Astrocyte (in vitro differentiated cells and primary cell): ENCODE measurements around the gene WDR1. TPM values are rescaled to one million over a fixed set of nuclear protein-coding genes. Genes with fewer than 3 reads are reported as not detected.
A peak's percentile ranks its signal among the peaks of the same experiment; 100 is the strongest.

Experiments used
- DNase-seq: peaks from one replicate; pipeline ENCODE4 v3.0.0-alpha.2; 2010; ENCODE audit warnings: low read depth
- FAIRE-seq: peaks from 2 replicates; lab custom pipeline; 2011; peaks lifted over from hg19 to GRCh38; lab: Jason Lieb, UNC
- H2AFZ ChIP-seq: 2 replicates; pipeline ENCODE4 v1.6.0; 2012; ENCODE audit warnings: low read depth, low read length, inconsistent platforms
- H3K27ac ChIP-seq: 2 replicates; pipeline ENCODE4 v1.5.1; 2011; ENCODE audit warnings: low read depth, low read length, inconsistent platforms
- H3K27me3 ChIP-seq: 2 replicates; pipeline ENCODE4 v1.6.0; 2011; ENCODE audit warnings: low read length, inconsistent platforms; ENCODE audit not compliant: insufficient read depth
- H3K36me3 ChIP-seq: 2 replicates; pipeline ENCODE4 v1.5.1; 2011; ENCODE audit warnings: low read length, inconsistent platforms; ENCODE audit not compliant: insufficient read depth
- H3K4me1 ChIP-seq: 2 replicates; pipeline ENCODE4 v1.5.1; 2011; ENCODE audit warnings: low read length, inconsistent platforms; ENCODE audit not compliant: insufficient read depth
- H3K4me2 ChIP-seq: 2 replicates; pipeline ENCODE4 v1.6.0; 2012; ENCODE audit warnings: low read length, inconsistent platforms
- H3K4me3 ChIP-seq: 2 replicates; pipeline ENCODE4 v1.5.1; 2011; ENCODE audit warnings: low read depth, mild to moderate bottlenecking, low read length, inconsistent platforms; ENCODE audit not compliant: insufficient read depth
- H3K79me2 ChIP-seq: 2 replicates; pipeline ENCODE4 v1.6.0; 2012; ENCODE audit warnings: mild to moderate bottlenecking, low read length, inconsistent platforms; ENCODE audit not compliant: insufficient read depth
- H3K9ac ChIP-seq: 2 replicates; pipeline ENCODE4 v1.6.0; 2012; ENCODE audit warnings: mild to moderate bottlenecking, low read length, inconsistent platforms
- H3K9me3 ChIP-seq: 2 replicates; pipeline ENCODE4 v1.5.1; 2012; ENCODE audit warnings: low read depth, mild to moderate bottlenecking, low read length, inconsistent platforms; ENCODE audit not compliant: insufficient read depth
- H4K20me1 ChIP-seq: 2 replicates; pipeline ENCODE4 v1.6.0; 2012; ENCODE audit warnings: low read length, inconsistent platforms; ENCODE audit not compliant: insufficient read depth
- H3K27ac Mint-ChIP-seq: one replicate; pipeline ENCODE4 v1.8.0; 2021; ENCODE audit warnings: mild to moderate bottlenecking, mixed read lengths; ENCODE audit not compliant: unreplicated experiment
- H3K27me3 Mint-ChIP-seq: one replicate; pipeline ENCODE4 v1.8.0; 2021; ENCODE audit warnings: low read depth, mixed read lengths; ENCODE audit not compliant: unreplicated experiment
- H3K36me3 Mint-ChIP-seq: one replicate; pipeline ENCODE4 v1.8.0; 2021; ENCODE audit warnings: low read depth, mixed read lengths; ENCODE audit not compliant: unreplicated experiment
- H3K4me1 Mint-ChIP-seq: one replicate; pipeline ENCODE4 v1.8.0; 2021; ENCODE audit warnings: low read depth, mixed read lengths; ENCODE audit not compliant: unreplicated experiment
- H3K4me3 Mint-ChIP-seq: one replicate; pipeline ENCODE4 v1.8.0; 2021; ENCODE audit warnings: mild to moderate bottlenecking, moderate library complexity, mixed read lengths; ENCODE audit not compliant: unreplicated experiment
- H3K9me3 Mint-ChIP-seq: one replicate; pipeline ENCODE4 v1.8.0; 2021; ENCODE audit warnings: mild to moderate bottlenecking, mixed read lengths; ENCODE audit not compliant: unreplicated experiment
- CTCF ChIP-seq: IDR thresholded peaks from 2 replicates; pipeline ENCODE4 v1.5.1; 2011; ENCODE audit warnings: low read depth, mild to moderate bottlenecking, inconsistent platforms, low read length, moderate library complexity; ENCODE audit not compliant: insufficient read depth
- EZH2 ChIP-seq: IDR thresholded peaks from 2 replicates; pipeline ENCODE4 v1.6.1; 2012; ENCODE audit warnings: mild to moderate bottlenecking, low read length, inconsistent platforms; ENCODE audit not compliant: insufficient read depth
- total RNA-seq: library from RNA; stranded (reverse); gene quantifications from 2 replicates; pipeline ENCODE4 v1.2.1, GENCODE V29; 2021

The WDR1 gene
- total RNA-seq, 1 donor from 2014 or later: 620 TPM

- DNase-seq (no peak), FAIRE-seq (no peak)
- no peaks in the 10 kb centered on the region for H4K20me1 ChIP-seq
- no peaks in the 10 kb centered on the region for H3K36me3 ChIP-seq
- no peak overlapping the region for H2AFZ ChIP-seq
- no peaks in the 10 kb centered on the region for H3K79me2 ChIP-seq
- H3K27me3 ChIP-seq: no peaks in the 10 kb centered on the region
- H3K9me3 ChIP-seq: no peaks in the 10 kb centered on the region
- no peak for TF ChIP-seq EZH2
- no peak for TF ChIP-seq CTCF
- H3K4me1 ChIP-seq: peaks cover 9% of the 10 kb centered on the region
- H3K27ac Mint-ChIP-seq: no peak overlapping the region
- no peak overlapping the region for H3K4me3 ChIP-seq
- H3K4me2 ChIP-seq: peak overlapping the region; percentile 48
- H3K27ac ChIP-seq: no peak overlapping the region
- no peak overlapping the region for H3K9ac ChIP-seq
- peaks cover 8% of the 10 kb centered on the region for H3K27me3 Mint-ChIP-seq
- H3K4me3 Mint-ChIP-seq: no peak overlapping the region
- H3K36me3 Mint-ChIP-seq: no peaks in the 10 kb centered on the region
- no peaks in the 10 kb centered on the region for H3K9me3 Mint-ChIP-seq
- peaks cover 19% of the 10 kb centered on the region for H3K4me1 Mint-ChIP-seq
Measured at GRCh38 chr4:10124167-10124930, 7.8 kb upstream of the WDR1 start.

DNA sequence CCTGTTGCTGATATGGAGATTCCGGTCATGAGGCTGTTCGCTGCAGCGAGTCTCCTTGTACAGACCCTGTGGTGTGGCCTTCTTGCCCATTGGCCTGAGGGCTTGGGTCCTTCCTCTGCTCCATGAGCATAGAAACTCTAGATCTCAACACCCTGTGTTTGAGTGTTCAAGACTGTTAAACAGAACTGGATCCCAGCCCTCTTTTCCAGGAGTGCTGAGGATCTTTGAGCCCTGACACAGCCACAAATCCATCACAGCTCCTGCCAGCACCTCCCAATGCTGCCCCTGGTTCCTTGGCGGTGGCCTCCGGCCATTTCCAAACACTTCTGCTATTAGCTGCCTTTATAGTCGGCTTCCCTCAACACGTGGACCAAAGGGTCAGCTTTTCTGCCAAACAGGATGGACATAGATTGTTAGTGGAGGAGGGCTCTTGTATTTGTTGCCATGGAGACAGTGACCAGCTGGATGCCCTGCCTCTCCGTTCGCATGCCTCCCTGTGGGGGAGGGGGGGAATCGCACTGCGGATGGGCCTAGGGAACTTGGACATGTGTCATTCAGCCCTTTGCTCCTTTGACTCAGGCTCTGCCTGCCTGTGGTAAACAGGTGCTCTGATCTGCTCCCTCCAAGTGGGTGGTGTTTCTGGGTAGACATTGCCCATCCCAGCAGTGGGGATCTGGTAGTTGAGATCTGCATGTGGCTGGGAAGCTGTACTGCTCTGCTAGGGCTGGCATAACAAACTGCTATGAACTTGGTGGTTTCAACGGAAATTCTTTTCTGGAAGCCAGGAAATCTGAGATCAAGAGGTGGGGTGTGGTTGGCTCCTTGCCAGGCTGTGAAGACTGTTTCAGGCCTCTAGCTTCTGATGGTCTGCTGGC lies 6.9 kb upstream of the WDR1 start:
- TF ChIP-seq CTCF (no peak), EZH2 (no peak)
- H3K36me3 Mint-ChIP-seq: no peaks in the 10 kb centered on the region
- FAIRE-seq (no peak), DNase-seq (no peak)
- Histone ChIP-seq H2AFZ (no peak overlapping the region), H3K27me3 (no peaks in the 10 kb centered on the region), H3K79me2 (no peaks in the 10 kb centered on the region), H3K9me3 (no peaks in the 10 kb centered on the region), H3K4me2 (peak overlapping the region; percentile 48), H3K27ac (no peak overlapping the region), H4K20me1 (no peaks in the 10 kb centered on the region), H3K36me3 (no peaks in the 10 kb centered on the region), H3K4me1 (peaks cover 9% of the 10 kb centered on the region), H3K4me3 (no peak overlapping the region), H3K9ac (no peak overlapping the region)
- peaks cover 26% of the 10 kb centered on the region for H3K4me1 Mint-ChIP-seq
- H3K27me3 Mint-ChIP-seq: peaks cover 6% of the 10 kb centered on the region
- no peak overlapping the region for H3K4me3 Mint-ChIP-seq
- H3K9me3 Mint-ChIP-seq: no peaks in the 10 kb centered on the region
- no peak overlapping the region for H3K27ac Mint-ChIP-seq
